Measurements from ENCODE around the gene SLC22A14. TPM values are rescaled to one million over a fixed set of nuclear protein-coding genes. Genes with fewer than 3 reads are reported as not detected.

The SLC22A14 gene
- total and polyA plus RNA-seq, 2 donors (not counting 3 experiments of a cell fraction or from before 2014, with no cell fraction given), result not detected

- no TSS peak for BruUV-seq (replicated peaks)
- dilution Hi-C loops (cut with MboI; ENCODE audit: extremely low pct_ligation_motif_present, low sequenced_read_pairs), result no loop called here
Observed at GRCh38 chr3:38315488-38316230, 33.6 kb downstream of the SLC22A14 start.

More at GRCh38 chr3:38315488-38316230, 33.6 kb downstream of the SLC22A14 start:
- no peak overlapping the region for H3K4me3 ChIP-seq (replicated peaks in 1 of 3; ENCODE audit: insufficient read depth in 1 of 3, low read depth in 1 of 3, low read length in 3 of 3)
- H3K36me3 ChIP-seq (ENCODE audit: control insufficient read depth in 2 of 2, extremely low read depth in 1 of 2, insufficient read depth in 2 of 2, low read length in 2 of 2), result no peaks in the 10 kb centered on the region
- H3K9me3 ChIP-seq (replicated peaks; ENCODE audit: control insufficient read depth, insufficient read depth, low read length), result no peaks in the 10 kb centered on the region
- H3K79me2 ChIP-seq (ENCODE audit: control insufficient read depth, insufficient read depth, low read length), result no peaks in the 10 kb centered on the region
- H3K4me2 ChIP-seq (ENCODE audit: insufficient read depth, low read length), result no peak overlapping the region
- TF ChIP-seq FOS (IDR thresholded peaks at IDR 0.05; ENCODE audit: borderline replicate concordance, insufficient read depth, low read length), result no peak
- TF ChIP-seq MYC (IDR thresholded peaks at IDR 0.05; ENCODE audit: low read depth, low read length), result no peak
- TF ChIP-seq, protein P1, sequence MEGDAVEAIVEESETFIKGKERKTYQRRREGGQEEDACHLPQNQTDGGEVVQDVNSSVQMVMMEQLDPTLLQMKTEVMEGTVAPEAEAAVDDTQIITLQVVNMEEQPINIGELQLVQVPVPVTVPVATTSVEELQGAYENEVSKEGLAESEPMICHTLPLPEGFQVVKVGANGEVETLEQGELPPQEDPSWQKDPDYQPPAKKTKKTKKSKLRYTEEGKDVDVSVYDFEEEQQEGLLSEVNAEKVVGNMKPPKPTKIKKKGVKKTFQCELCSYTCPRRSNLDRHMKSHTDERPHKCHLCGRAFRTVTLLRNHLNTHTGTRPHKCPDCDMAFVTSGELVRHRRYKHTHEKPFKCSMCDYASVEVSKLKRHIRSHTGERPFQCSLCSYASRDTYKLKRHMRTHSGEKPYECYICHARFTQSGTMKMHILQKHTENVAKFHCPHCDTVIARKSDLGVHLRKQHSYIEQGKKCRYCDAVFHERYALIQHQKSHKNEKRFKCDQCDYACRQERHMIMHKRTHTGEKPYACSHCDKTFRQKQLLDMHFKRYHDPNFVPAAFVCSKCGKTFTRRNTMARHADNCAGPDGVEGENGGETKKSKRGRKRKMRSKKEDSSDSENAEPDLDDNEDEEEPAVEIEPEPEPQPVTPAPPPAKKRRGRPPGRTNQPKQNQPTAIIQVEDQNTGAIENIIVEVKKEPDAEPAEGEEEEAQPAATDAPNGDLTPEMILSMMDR (IDR thresholded peaks at IDR 0.05; ENCODE audit: extremely low read depth in 1 of 2, insufficient read depth in 1 of 2, low read depth in 1 of 2, low read length in 2 of 2), result no peak
- TF ChIP-seq POLR2AphosphoS5 (IDR thresholded peaks at IDR 0.05; ENCODE audit: insufficient read depth, low read depth, low read length), result no peak
- no peak for TF ChIP-seq JUN (IDR thresholded peaks at IDR 0.05; ENCODE audit: borderline replicate concordance, insufficient read depth, insufficient read length, low read depth)
- no peak for TF ChIP-seq GATA2 (IDR thresholded peaks at IDR 0.05; ENCODE audit: insufficient read depth, insufficient read length, low read depth, low read length)
- no peak for TF ChIP-seq EZH2 (IDR thresholded peaks at IDR 0.05; ENCODE audit: borderline replicate concordance, low read depth, low read length, severe bottlenecking)
- TF ChIP-seq, protein P2, sequence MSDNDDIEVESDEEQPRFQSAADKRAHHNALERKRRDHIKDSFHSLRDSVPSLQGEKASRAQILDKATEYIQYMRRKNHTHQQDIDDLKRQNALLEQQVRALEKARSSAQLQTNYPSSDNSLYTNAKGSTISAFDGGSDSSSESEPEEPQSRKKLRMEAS (IDR thresholded peaks at IDR 0.05; ENCODE audit: insufficient read depth, insufficient read length), result no peak
- no peak overlapping the region for H3K9ac ChIP-seq (replicated peaks; ENCODE audit: extremely low read depth, insufficient read depth, low read length)
- no peaks in the 10 kb centered on the region for H3K4me1 ChIP-seq (ENCODE audit: control insufficient read depth, extremely low read depth, insufficient read depth, low read length)
- H3K27me3 ChIP-seq (ENCODE audit: control insufficient read depth in 2 of 2, insufficient read depth in 2 of 2, low read length in 2 of 2), result no peaks in the 10 kb centered on the region
- DNase-seq (ENCODE audit: low read depth, low spot score) (no peak), FAIRE-seq (no peak)
- no peaks in the 10 kb centered on the region for H3K9me1 ChIP-seq (replicated peaks; ENCODE audit: control insufficient read depth, extremely low read depth, insufficient read depth, low read length)
- intact Hi-C loops (cut with micrococcal nuclease), result no loop called here
- no peaks in the 10 kb centered on the region for H4K20me1 ChIP-seq (replicated peaks; ENCODE audit: control insufficient read depth, extremely low read depth, insufficient read depth, low read length)
- CTCF ChIA-PET, result interaction anchor here (1.4 kb wide), 1 partner anchor 11 kb away, joined by 4 read pairs; no protein-coding TSS in a partner anchor
- no peak overlapping the region for H3K27ac ChIP-seq (ENCODE audit: insufficient read depth, low read depth, low read length)
- H2AFZ ChIP-seq (ENCODE audit: low read depth, low read length), result no peak overlapping the region
- POLR2A ChIA-PET, result no interaction called here

Data from endothelial cell of umbilical vein (primary cell).